HG03108 (cell line): ENCODE data around the gene SHTN1.

ENCODE experiments used
- ATAC-seq: cut with Tn5 transposase; IDR thresholded peaks from one replicate; pipeline ENCODE4 v1.9.1; 2021; ENCODE audit warnings: moderate library complexity; ENCODE audit not compliant: unreplicated experiment

Gene SHTN1

GRCh38 chr10:116838143-116838725 is 166.8 kb downstream of the SHTN1 start:
- ATAC-seq: peak; percentile 69

GRCh38 chr10:116836902-116837523 is 168.0 kb downstream of the SHTN1 start:
- ATAC-seq: no peak

GRCh38 chr10:116836083-116836482 is 168.9 kb downstream of the SHTN1 start:
- ATAC-seq: no peak

GRCh38 chr10:116835658-116836057 is 169.3 kb downstream of the SHTN1 start:
- no peak for ATAC-seq

GRCh38 chr10:116833986-116834985 is 170.7 kb downstream of the SHTN1 start:
- ATAC-seq: no peak

GRCh38 chr10:116831790-116832189 is 173.2 kb downstream of the SHTN1 start:
- ATAC-seq: no peak
